Vagina (tissue), 2 donors: ENCODE results near the gene ADGRL2. TPM values are rescaled to one million over a fixed set of nuclear protein-coding genes. Genes with fewer than 3 reads are reported as not detected.

Source experiments
- DNase-seq, 2 donors: peaks; one replicate each; pipeline ENCODE4 v3.0.0-alpha.2; 2017; ENCODE audit errors: extremely low spot score in 2 of 2
- H3K27ac ChIP-seq: fragments of 200-600 bp; sonication (generic); one replicate; pipeline ENCODE4 v1.5.1; 2019
- H3K27me3 ChIP-seq: fragments of 200-600 bp; sonication (generic); one replicate; pipeline ENCODE4 v1.5.1; 2019
- H3K36me3 ChIP-seq, 2 donors: fragments of 200-600 bp; sonication (generic); one replicate each; pipeline ENCODE4 v1.5.1; 2017 to 2019
- H3K4me1 ChIP-seq: fragments of 200-600 bp; sonication (generic); one replicate; pipeline ENCODE4 v1.5.1; 2019
- H3K4me3 ChIP-seq, 2 donors: fragments of 200-600 bp; sonication (generic); 1 replicate in 1 of 2; 2 replicates in 1 of 2; pipeline ENCODE4 v1.5.1; 2016 to 2019
- H3K9me3 ChIP-seq: fragments of 200-600 bp; sonication (generic); one replicate; pipeline ENCODE4 v1.5.1; 2019
- CTCF ChIP-seq, 3 experiments: fragments of 450-650 bp in 2 of 3; fragments of 200-600 bp in 1 of 3; sonication (generic) in 1 of 3; IDR thresholded peaks; one replicate each; pipeline ENCODE4 v1.5.1; 2017 to 2019; ENCODE audit warnings: antibody characterized with exemption in 3 of 3, mild to moderate bottlenecking in 2 of 3, moderate library complexity in 2 of 3
- POLR2A ChIP-seq, 2 donors: fragments of 450-650 bp; IDR thresholded peaks; one replicate each; pipeline ENCODE4 v1.6.1; 2017; ENCODE audit warnings: antibody characterized with exemption in 2 of 2, mild to moderate bottlenecking in 2 of 2, moderate library complexity in 2 of 2
- POLR2AphosphoS5 ChIP-seq, 2 donors: sonication (generic); formaldehyde crosslinking; IDR thresholded peaks; one replicate each; pipeline ENCODE4 v1.9.0; 2017; ENCODE audit warnings: antibody characterized with exemption in 2 of 2, mild to moderate bottlenecking in 2 of 2, low read depth in 1 of 2; ENCODE audit not compliant: insufficient read depth in 1 of 2
- intact Hi-C: fragments of 100-400 bp; cut with DNase I; formaldehyde crosslinking; loops from one replicate; pipeline ENCODE4 v1.15.1; 2023
- total RNA-seq: library from RNA; depleted of rRNA; stranded (reverse); fragments of >200 nt; gene quantifications from one replicate; pipeline ENCODE4 v1.2.3, GENCODE V29; 2016

Gene ADGRL2
- total RNA-seq, 1 donor from 2014 or later = 68.0 TPM

- DNase-seq = no peak
- TF ChIP-seq POLR2AphosphoS5 (IDR thresholded peaks at IDR 0.05; ENCODE audit: insufficient read depth in 1 of 2, low read depth in 1 of 2) (no peak), POLR2A (IDR thresholded peaks at IDR 0.05) (no peak), CTCF (IDR thresholded peaks at IDR 0.05) (no peak)
- intact Hi-C loops = no loop called here
Observed at GRCh38 chr1:81887421-81888144, 86.8 kb downstream of the ADGRL2 start.

GRCh38 chr1:81889166-81889565 is 88.4 kb downstream of the ADGRL2 start:
- no peaks in the 10 kb centered on the region for H3K9me3 ChIP-seq
- peaks cover 8% of the 10 kb centered on the region for H3K4me1 ChIP-seq
- intact Hi-C loops = no loop called here
- H3K27ac ChIP-seq = no peak overlapping the region
- no peak overlapping the region for H3K4me3 ChIP-seq
- H3K36me3 ChIP-seq = no peaks in the 10 kb centered on the region
- TF ChIP-seq POLR2AphosphoS5 (IDR thresholded peaks at IDR 0.05; ENCODE audit: insufficient read depth in 1 of 2, low read depth in 1 of 2) (no peak), POLR2A (IDR thresholded peaks at IDR 0.05) (no peak), CTCF (IDR thresholded peaks at IDR 0.05) (no peak)
- no peak for DNase-seq
- H3K27me3 ChIP-seq = no peaks in the 10 kb centered on the region

More at GRCh38 chr1:81887421-81888144, 86.8 kb downstream of the ADGRL2 start:
- Histone ChIP-seq H3K9me3 (no peaks in the 10 kb centered on the region), H3K27ac (no peak overlapping the region), H3K4me1 (no peaks in the 10 kb centered on the region), H3K4me3 (no peak overlapping the region), H3K36me3 (no peaks in the 10 kb centered on the region), H3K27me3 (no peaks in the 10 kb centered on the region)

GRCh38 chr1:81894867-81895266 is 94.1 kb downstream of the ADGRL2 start:
- H3K36me3 ChIP-seq = no peaks in the 10 kb centered on the region
- no peak for DNase-seq

GRCh38 chr1:81899214-81899821 is 98.6 kb downstream of the ADGRL2 start:
- Histone ChIP-seq H3K27me3 (no peaks in the 10 kb centered on the region), H3K9me3 (no peaks in the 10 kb centered on the region), H3K27ac (no peak overlapping the region), H3K4me3 (no peak overlapping the region), H3K4me1 (no peaks in the 10 kb centered on the region), H3K36me3 (no peaks in the 10 kb centered on the region)
- DNase-seq = no peak
- intact Hi-C loops = no loop called here
- TF ChIP-seq POLR2AphosphoS5 (IDR thresholded peaks at IDR 0.05; ENCODE audit: insufficient read depth in 1 of 2, low read depth in 1 of 2) (no peak), POLR2A (IDR thresholded peaks at IDR 0.05) (no peak), CTCF (IDR thresholded peaks at IDR 0.05) (no peak)

More at GRCh38 chr1:81894867-81895266, 94.1 kb downstream of the ADGRL2 start:
- TF ChIP-seq CTCF (IDR thresholded peaks at IDR 0.05) = no peak
- no peak for TF ChIP-seq POLR2A (IDR thresholded peaks at IDR 0.05)
- TF ChIP-seq POLR2AphosphoS5 (IDR thresholded peaks at IDR 0.05; ENCODE audit: insufficient read depth in 1 of 2, low read depth in 1 of 2) = no peak
- intact Hi-C loops = no loop called here
- H3K4me1 ChIP-seq = peaks cover 9% of the 10 kb centered on the region
- no peak overlapping the region for H3K4me3 ChIP-seq
- no peaks in the 10 kb centered on the region for H3K27me3 ChIP-seq
- no peaks in the 10 kb centered on the region for H3K9me3 ChIP-seq
- H3K27ac ChIP-seq = no peak overlapping the region

GRCh38 chr1:81907575-81907974 is 106.8 kb downstream of the ADGRL2 start:
- Histone ChIP-seq H3K4me1 (no peaks in the 10 kb centered on the region), H3K9me3 (no peaks in the 10 kb centered on the region), H3K27me3 (no peaks in the 10 kb centered on the region), H3K27ac (no peak overlapping the region), H3K4me3 (no peak overlapping the region), H3K36me3 (no peaks in the 10 kb centered on the region)
- no peak for TF ChIP-seq POLR2AphosphoS5 (IDR thresholded peaks at IDR 0.05; ENCODE audit: insufficient read depth in 1 of 2, low read depth in 1 of 2)
- no peak for TF ChIP-seq CTCF (IDR thresholded peaks at IDR 0.05)
- no peak for TF ChIP-seq POLR2A (IDR thresholded peaks at IDR 0.05)
- no peak for DNase-seq
- intact Hi-C loops = no loop called here
